Uterus (tissue), 2 donors: ENCODE measurements around the gene ARPC5L.

ENCODE experiments used
- POLR2A ChIP-seq, 2 donors: fragments of 450-650 bp; IDR thresholded peaks; one replicate each; pipeline ENCODE4 v1.6.1; 2016; ENCODE audit warnings: antibody characterized with exemption in 2 of 2, mild to moderate bottlenecking in 1 of 2, moderate library complexity in 1 of 2
- TF ChIP-seq, protein P1 (sequence below), 4 experiments: fragments of 200-600 bp in 2 of 4; fragments of 450-650 bp in 2 of 4; sonication (generic) in 2 of 4; IDR thresholded peaks; one replicate each; pipeline ENCODE4 v1.5.1; 2016 to 2019; ENCODE audit warnings: antibody characterized with exemption in 4 of 4, mild to moderate bottlenecking in 2 of 4, moderate library complexity in 1 of 4

DNA sequence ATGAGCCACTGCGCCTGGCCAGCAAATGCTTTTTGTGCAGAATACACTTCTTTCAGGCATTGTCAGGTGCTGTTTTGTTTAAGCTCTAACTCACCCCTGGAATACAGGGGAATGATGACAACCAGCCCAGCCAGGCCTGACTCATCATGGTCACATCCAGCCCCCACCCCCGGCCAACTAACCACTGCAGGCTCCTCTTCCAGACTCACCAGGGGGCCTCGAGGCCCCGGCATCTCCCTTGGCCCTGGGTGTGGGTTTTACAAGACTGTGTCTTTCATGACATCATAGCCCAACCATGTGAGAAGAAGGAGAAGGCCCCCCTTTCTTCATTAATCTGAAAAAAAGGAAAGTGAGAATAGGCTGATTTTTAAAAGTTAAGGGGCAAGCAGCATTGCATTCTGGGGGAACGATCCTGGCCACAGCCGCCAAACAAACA lies 49.5 kb upstream of the ARPC5L start:
- TF ChIP-seq POLR2A (IDR thresholded peaks at IDR 0.05) = no peak
- TF ChIP-seq, protein P1, sequence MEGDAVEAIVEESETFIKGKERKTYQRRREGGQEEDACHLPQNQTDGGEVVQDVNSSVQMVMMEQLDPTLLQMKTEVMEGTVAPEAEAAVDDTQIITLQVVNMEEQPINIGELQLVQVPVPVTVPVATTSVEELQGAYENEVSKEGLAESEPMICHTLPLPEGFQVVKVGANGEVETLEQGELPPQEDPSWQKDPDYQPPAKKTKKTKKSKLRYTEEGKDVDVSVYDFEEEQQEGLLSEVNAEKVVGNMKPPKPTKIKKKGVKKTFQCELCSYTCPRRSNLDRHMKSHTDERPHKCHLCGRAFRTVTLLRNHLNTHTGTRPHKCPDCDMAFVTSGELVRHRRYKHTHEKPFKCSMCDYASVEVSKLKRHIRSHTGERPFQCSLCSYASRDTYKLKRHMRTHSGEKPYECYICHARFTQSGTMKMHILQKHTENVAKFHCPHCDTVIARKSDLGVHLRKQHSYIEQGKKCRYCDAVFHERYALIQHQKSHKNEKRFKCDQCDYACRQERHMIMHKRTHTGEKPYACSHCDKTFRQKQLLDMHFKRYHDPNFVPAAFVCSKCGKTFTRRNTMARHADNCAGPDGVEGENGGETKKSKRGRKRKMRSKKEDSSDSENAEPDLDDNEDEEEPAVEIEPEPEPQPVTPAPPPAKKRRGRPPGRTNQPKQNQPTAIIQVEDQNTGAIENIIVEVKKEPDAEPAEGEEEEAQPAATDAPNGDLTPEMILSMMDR (IDR thresholded peaks at IDR 0.05) = no peak
